Measurements from ENCODE around the gene CLCN5. TPM values are rescaled to one million over a fixed set of nuclear protein-coding genes. Genes with fewer than 3 reads are reported as not detected.

Gene CLCN5
- total and polyA plus RNA-seq, 12 donors, result 0.83 to 3.6 (median 1.6) TPM

DNA sequence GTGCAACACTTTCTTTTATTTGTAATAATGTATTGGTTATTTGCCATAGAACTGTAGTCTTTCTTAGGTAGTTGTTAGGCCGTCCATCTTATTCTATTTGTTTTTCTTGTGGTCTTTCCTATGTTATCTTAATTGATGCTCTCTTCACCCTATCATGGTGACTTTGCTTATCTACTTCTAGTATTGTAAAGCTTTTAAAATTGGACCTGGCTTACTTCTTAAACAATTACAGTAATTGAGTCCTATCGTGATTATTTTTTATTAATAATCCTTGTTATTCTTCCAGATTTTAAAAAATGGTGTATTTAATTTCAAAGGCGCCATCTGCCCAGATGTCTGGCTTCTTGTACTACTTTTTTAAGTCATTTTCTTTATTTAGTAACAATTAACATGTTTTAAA, 63.7 kb downstream of the CLCN5 start:
- 92 to 96% methylated on average over 3 of the region's 3 CpGs for WGBS, 2 donors
- H3K9me3 ChIP-seq, result no peaks in the 10 kb centered on the region
- ATAC-seq (no peak), DNase-seq (no peak)
- no peaks in the 10 kb centered on the region for H3K4me1 ChIP-seq
- H3K36me3 ChIP-seq, result no peaks in the 10 kb centered on the region
- peaks cover 0 to 28% (median 0%) of the 10 kb centered on the region in 7 donors for H3K27me3 ChIP-seq
- intact Hi-C loops (cut with DNase I), result no loop called here
- TF ChIP-seq, protein P1, sequence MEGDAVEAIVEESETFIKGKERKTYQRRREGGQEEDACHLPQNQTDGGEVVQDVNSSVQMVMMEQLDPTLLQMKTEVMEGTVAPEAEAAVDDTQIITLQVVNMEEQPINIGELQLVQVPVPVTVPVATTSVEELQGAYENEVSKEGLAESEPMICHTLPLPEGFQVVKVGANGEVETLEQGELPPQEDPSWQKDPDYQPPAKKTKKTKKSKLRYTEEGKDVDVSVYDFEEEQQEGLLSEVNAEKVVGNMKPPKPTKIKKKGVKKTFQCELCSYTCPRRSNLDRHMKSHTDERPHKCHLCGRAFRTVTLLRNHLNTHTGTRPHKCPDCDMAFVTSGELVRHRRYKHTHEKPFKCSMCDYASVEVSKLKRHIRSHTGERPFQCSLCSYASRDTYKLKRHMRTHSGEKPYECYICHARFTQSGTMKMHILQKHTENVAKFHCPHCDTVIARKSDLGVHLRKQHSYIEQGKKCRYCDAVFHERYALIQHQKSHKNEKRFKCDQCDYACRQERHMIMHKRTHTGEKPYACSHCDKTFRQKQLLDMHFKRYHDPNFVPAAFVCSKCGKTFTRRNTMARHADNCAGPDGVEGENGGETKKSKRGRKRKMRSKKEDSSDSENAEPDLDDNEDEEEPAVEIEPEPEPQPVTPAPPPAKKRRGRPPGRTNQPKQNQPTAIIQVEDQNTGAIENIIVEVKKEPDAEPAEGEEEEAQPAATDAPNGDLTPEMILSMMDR (IDR thresholded peaks at IDR 0.05), result no peak
- H3K4me3 ChIP-seq, result no peak overlapping the region
- H3K27ac ChIP-seq, result no peak overlapping the region

DNA sequence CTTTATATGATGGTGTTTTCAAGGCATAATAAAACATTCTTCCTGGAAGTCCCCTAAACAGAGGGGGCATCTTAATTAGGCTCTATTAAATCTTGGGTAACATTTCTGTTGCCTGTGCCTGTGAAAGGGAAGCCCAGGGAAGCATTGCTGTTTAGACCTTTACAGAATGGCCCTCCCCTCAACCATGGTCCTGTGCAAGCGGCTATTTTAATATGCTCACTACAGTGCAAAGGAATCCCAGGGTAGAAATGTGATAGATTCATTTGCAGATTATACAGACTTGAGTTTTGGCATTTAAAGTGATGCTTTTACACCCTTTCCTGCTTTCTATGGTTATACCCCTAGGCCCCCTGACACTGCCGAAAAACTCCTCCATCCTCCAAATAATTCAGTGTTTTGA, 65.3 kb downstream of the CLCN5 start:
- WGBS, 2 donors, result 81 to 94% methylated on average over 2 of the region's 2 CpGs
- intact Hi-C loops (cut with DNase I), result no loop called here
- H3K36me3 ChIP-seq, result no peaks in the 10 kb centered on the region
- no peaks in the 10 kb centered on the region for H3K9me3 ChIP-seq
- ATAC-seq, result no peak
- DNase-seq, result no peak
- no peak overlapping the region for H3K4me3 ChIP-seq
- peaks cover 0 to 26% (median 0%) of the 10 kb centered on the region in 7 donors for H3K27me3 ChIP-seq
- H3K4me1 ChIP-seq, result peaks cover 0 to 6% (median 0%) of the 10 kb centered on the region in 9 donors
- H3K27ac ChIP-seq, result no peak overlapping the region
- TF ChIP-seq, protein P1 (IDR thresholded peaks at IDR 0.05), result no peak

- no peak for ATAC-seq
Measured at GRCh38 chrX:49988143-49988542, 65.7 kb downstream of the CLCN5 start.

GRCh38 chrX:49991758-49992157, 69.4 kb downstream of the CLCN5 start:
- no peaks in the 10 kb centered on the region for H3K36me3 ChIP-seq
- 84% methylated on average over 4 of the region's 4 CpGs for WGBS, 2 donors
- H3K27ac ChIP-seq, result no peak overlapping the region
- intact Hi-C loops (cut with DNase I), result no loop called here
- H3K9me3 ChIP-seq, result no peaks in the 10 kb centered on the region
- DNase-seq (no peak), ATAC-seq (no peak)
- peaks cover 0 to 13% (median 0%) of the 10 kb centered on the region in 9 donors for H3K4me1 ChIP-seq
- no peak overlapping the region for H3K4me3 ChIP-seq
- peaks cover 0 to 16% (median 0%) of the 10 kb centered on the region in 7 donors for H3K27me3 ChIP-seq
- TF ChIP-seq, protein P1 (IDR thresholded peaks at IDR 0.05), result no peak

More at GRCh38 chrX:49988143-49988542, 65.7 kb downstream of the CLCN5 start:
- TF ChIP-seq, protein P1 (IDR thresholded peaks at IDR 0.05), result no peak
- no peak for DNase-seq
- H3K9me3 ChIP-seq, result no peaks in the 10 kb centered on the region
- H3K27ac ChIP-seq, result no peak overlapping the region
- 76 to 81% methylated on average over 5 of the region's 5 CpGs for WGBS, 2 donors
- peaks cover 0 to 10% (median 0%) of the 10 kb centered on the region in 9 donors for H3K4me1 ChIP-seq
- H3K4me3 ChIP-seq, result no peak overlapping the region
- intact Hi-C loops (cut with DNase I), result no loop called here
- H3K27me3 ChIP-seq, result peaks cover 0 to 28% (median 0%) of the 10 kb centered on the region in 7 donors
- H3K36me3 ChIP-seq, result no peaks in the 10 kb centered on the region
